HCT116 (cell line): Measurements from ENCODE around the gene ETFA. TPM values are rescaled to one million over a fixed set of nuclear protein-coding genes. Genes with fewer than 3 reads are reported as not detected.
"Not testable (repeated sequence)": the region's sequence is repeated elsewhere in the genome, so short reads cannot be mapped to it uniquely, and the experiment has no call there.

Experiments used
- ATAC-seq: fragments of 200-7000 bp; cut with Tn5 transposase; 2 replicates; pipeline ENCODE4 v1.9.1; 2020; ENCODE audit warnings: mild to moderate bottlenecking, moderate library complexity
- BruUV-seq: library from RNA; stranded (reverse); fragments of 400-500 nt; replicated peaks from 2 replicates; lab custom pipeline; 2021; lab: Mats Ljungman, UMichigan
- CTCF ChIA-PET: fragments of 300-600 bp; sonication (Branson Sonifier 250); formaldehyde crosslinking; loops from one replicate; lab custom pipeline; 2021; ENCODE audit warnings: antibody characterized with exemption; lab: Charles Lee
- POLR2A ChIA-PET: fragments of 300-600, 350-600 bp; sonication (Branson Sonifier 250); formaldehyde crosslinking; loops from one replicate; lab custom pipeline; 2021; ENCODE audit warnings: antibody characterized with exemption; lab: Charles Lee
- RAD21 ChIA-PET, 2 experiments: fragments of 300-600 bp; sonication (Branson Sonifier 250); formaldehyde crosslinking; loops; one replicate each; lab custom pipeline; 2023; ENCODE audit warnings: low total read pairs in 2 of 2; ENCODE audit not compliant: uncharacterized antibody in 2 of 2, unreplicated experiment in 2 of 2, low non-redundant PET in 1 of 2; lab: Charles Lee
- DNase-seq: peaks from one replicate; pipeline ENCODE4 v3.0.0-alpha.2; 2010; ENCODE audit warnings: low read depth, low spot score
- H2AFZ ChIP-seq: fragments of 200-600 bp; shearing (Covaris generic), sonication (generic); 2 replicates; pipeline ENCODE4 v1.6.1; 2017; ENCODE audit warnings: low read depth, mixed run types, mixed read lengths, antibody characterized with exemption, low read length; ENCODE audit not compliant: poor library complexity, severe bottlenecking
- H3K27ac ChIP-seq: 2 replicates; pipeline ENCODE4 v1.5.1; 2012; ENCODE audit warnings: low read depth, low read length
- H3K27me3 ChIP-seq: fragments of 200-600 bp; sonication (generic); 2 replicates; pipeline ENCODE4 v1.6.1; 2016; ENCODE audit warnings: mixed run types, low read length, mixed read lengths; ENCODE audit not compliant: insufficient read depth
- H3K36me3 ChIP-seq, 2 experiments: fragments of 200-500 bp in 1 of 2; fragments of 200-600 bp in 1 of 2; sonication (Bioruptor generic) in 1 of 2; sonication (generic) in 1 of 2; 2 replicates each; pipeline versions ENCODE4 v1.5.1 to v1.6.1; 2014 to 2016; ENCODE audit warnings: low read length in 2 of 2, inconsistent platforms in 1 of 2, mixed read lengths in 1 of 2, mixed run types in 1 of 2; ENCODE audit not compliant: insufficient read depth in 2 of 2, control insufficient read depth in 1 of 2
- H3K4me1 ChIP-seq, 2 experiments: fragments of 200-600 bp in 1 of 2; sonication (generic) in 1 of 2; 2 replicates each; pipeline versions ENCODE4 v1.5.1 to v1.6.1; 2012 to 2017; ENCODE audit warnings: low read length in 2 of 2, inconsistent platforms in 1 of 2, mild to moderate bottlenecking in 1 of 2, mixed read lengths in 1 of 2, mixed run types in 1 of 2, moderate library complexity in 1 of 2; ENCODE audit not compliant: insufficient read depth in 2 of 2, control insufficient read depth in 1 of 2
- H3K4me2 ChIP-seq: fragments of 200-600 bp; sonication (generic); 2 replicates; pipeline ENCODE4 v1.6.1; 2017; ENCODE audit warnings: mixed run types, low read length, mixed read lengths
- H3K4me3 ChIP-seq, 2 experiments: fragments of 200-600 bp in 1 of 2; sonication (generic) in 1 of 2; replicated peaks in 1 of 2; 2 replicates each; pipeline ENCODE4 v1.5.1; 2011 to 2016; ENCODE audit warnings: low read length in 2 of 2, control low read depth in 1 of 2, low read depth in 1 of 2, mild to moderate bottlenecking in 1 of 2, mixed read lengths in 1 of 2, mixed run types in 1 of 2
- H3K79me2 ChIP-seq: fragments of 200-600 bp; sonication (generic); 2 replicates; pipeline ENCODE4 v1.6.1; 2017; ENCODE audit warnings: mild to moderate bottlenecking, mixed run types, low read length, moderate library complexity, mixed read lengths; ENCODE audit not compliant: insufficient read depth
- H3K9ac ChIP-seq: fragments of 200-600 bp; sonication (generic); 2 replicates; pipeline ENCODE4 v1.6.1; 2016; ENCODE audit warnings: low read length, mixed read lengths
- H3K9me2 ChIP-seq: fragments of 200-600 bp; sonication (generic), shearing (Covaris generic); 2 replicates; pipeline ENCODE4 v1.6.1; 2017; ENCODE audit warnings: mixed run types, mild to moderate bottlenecking, moderate library complexity; ENCODE audit not compliant: insufficient read depth
- H3K9me3 ChIP-seq, 2 experiments: fragments of 200-500 bp in 1 of 2; fragments of 200-600 bp in 1 of 2; sonication (Bioruptor generic) in 1 of 2; sonication (generic) in 1 of 2; 2 replicates each; pipeline ENCODE4 v1.6.1; 2014 to 2017; ENCODE audit warnings: low read length in 2 of 2, mixed read lengths in 2 of 2, inconsistent platforms in 1 of 2, low read depth in 1 of 2, mild to moderate bottlenecking in 1 of 2, mixed run types in 1 of 2, moderate library complexity in 1 of 2; ENCODE audit not compliant: control insufficient read depth in 1 of 2, insufficient read depth in 1 of 2
- H4K20me1 ChIP-seq: fragments of 200-600 bp; sonication (generic), shearing (Covaris generic); 2 replicates; pipeline ENCODE4 v1.6.1; 2017; ENCODE audit warnings: mixed run types, mild to moderate bottlenecking, moderate library complexity; ENCODE audit not compliant: insufficient read depth
- ATF3 ChIP-seq: IDR thresholded peaks from 2 replicates; pipeline ENCODE4 v1.6.1; 2012
- CBX3 ChIP-seq: IDR thresholded peaks from 2 replicates; pipeline ENCODE4 v1.6.1; 2012; ENCODE audit warnings: low read depth
- EGR1 ChIP-seq: IDR thresholded peaks from 2 replicates; pipeline ENCODE4 v1.6.1; 2012; ENCODE audit warnings: low read depth
- EZH2phosphoT487 ChIP-seq: fragments of 200-600 bp; IDR thresholded peaks from 2 replicates; pipeline ENCODE4 v1.6.1; 2018; ENCODE audit warnings: antibody characterized with exemption, borderline replicate concordance
- JUND ChIP-seq: IDR thresholded peaks from 2 replicates; pipeline ENCODE4 v1.6.1; 2012
- MAX ChIP-seq: IDR thresholded peaks from 2 replicates; pipeline ENCODE4 v1.6.1; 2012
- POLR2AphosphoS5 ChIP-seq: IDR thresholded peaks from 2 replicates; pipeline ENCODE4 v1.6.1; 2011; ENCODE audit warnings: mild to moderate bottlenecking, low read depth, low read length, moderate library complexity
- SIN3A ChIP-seq: IDR thresholded peaks from 2 replicates; pipeline ENCODE4 v1.6.1; 2012; ENCODE audit warnings: low read depth
- SP1 ChIP-seq: IDR thresholded peaks from 2 replicates; pipeline ENCODE4 v1.6.1; 2012; ENCODE audit warnings: low read depth
- TCF7L2 ChIP-seq: IDR thresholded peaks from 2 replicates; pipeline ENCODE4 v1.7.0; 2011; ENCODE audit warnings: borderline replicate concordance, inconsistent platforms; ENCODE audit not compliant: insufficient read depth, insufficient read length; ENCODE audit errors: extremely low read depth
- YY1 ChIP-seq: IDR thresholded peaks from 2 replicates; pipeline ENCODE4 v1.6.1; 2011; ENCODE audit warnings: low read length, low read depth, moderate library complexity, mild to moderate bottlenecking; ENCODE audit not compliant: insufficient replicate concordance; ENCODE audit errors: extremely low read depth
- ZNF274 ChIP-seq: fragments of 200-500 bp; sonication (Bioruptor generic); IDR thresholded peaks from 2 replicates; pipeline ENCODE4 v1.6.1; 2014; ENCODE audit warnings: mild to moderate bottlenecking, low read depth, low read length, inconsistent platforms
- intact Hi-C: fragments of 100-400 bp; cut with micrococcal nuclease; formaldehyde crosslinking; loops from 2 replicates; pipeline ENCODE4 v1.10.0; 2022
- total RNA-seq: library from RNA; stranded (reverse); gene quantifications from one replicate; pipeline ENCODE4 v1.2.1, GENCODE V29; 2021; ENCODE audit not compliant: unreplicated experiment

The ETFA gene
- total RNA-seq, 1 experiment from 2014 or later, result 144 TPM

- no peak for TF ChIP-seq TCF7L2
- no peak for TF ChIP-seq MAX
- no peak for TF ChIP-seq CBX3
- no peak for TF ChIP-seq ATF3
- no peak for TF ChIP-seq ZNF274
- TF ChIP-seq SIN3A, result no peak
- no peak for TF ChIP-seq POLR2AphosphoS5
- TF ChIP-seq JUND, result no peak
- TF ChIP-seq EZH2phosphoT487, result no peak
- TF ChIP-seq SP1, result no peak
- no peak for TF ChIP-seq YY1
- TF ChIP-seq EGR1, result no peak
Observed at GRCh38 chr15:76296849-76297248, 14.4 kb downstream of the ETFA start (continued).

- H3K36me3 ChIP-seq, POLR2A ChIA-PET, H3K4me2 ChIP-seq, H3K27me3 ChIP-seq, intact Hi-C loops, H2AFZ ChIP-seq, H3K4me3 ChIP-seq, H4K20me1 ChIP-seq, H3K27ac ChIP-seq, H3K9me2 ChIP-seq, DNase-seq, ATAC-seq, H3K4me1 ChIP-seq, H3K9ac ChIP-seq, RAD21 ChIA-PET, CTCF ChIA-PET, H3K9me3 ChIP-seq, BruUV-seq: not testable (repeated sequence)
- peaks cover 83% of the 10 kb centered on the region for H3K79me2 ChIP-seq
Observed at GRCh38 chr15:76294463-76294862, 16.8 kb downstream of the ETFA start.
